ENCODE data around the gene PCDH20.

GRCh38 chr13:61415749-61416148 is at the start of gene PCDH20:
- TF ChIP-seq, protein P1, sequence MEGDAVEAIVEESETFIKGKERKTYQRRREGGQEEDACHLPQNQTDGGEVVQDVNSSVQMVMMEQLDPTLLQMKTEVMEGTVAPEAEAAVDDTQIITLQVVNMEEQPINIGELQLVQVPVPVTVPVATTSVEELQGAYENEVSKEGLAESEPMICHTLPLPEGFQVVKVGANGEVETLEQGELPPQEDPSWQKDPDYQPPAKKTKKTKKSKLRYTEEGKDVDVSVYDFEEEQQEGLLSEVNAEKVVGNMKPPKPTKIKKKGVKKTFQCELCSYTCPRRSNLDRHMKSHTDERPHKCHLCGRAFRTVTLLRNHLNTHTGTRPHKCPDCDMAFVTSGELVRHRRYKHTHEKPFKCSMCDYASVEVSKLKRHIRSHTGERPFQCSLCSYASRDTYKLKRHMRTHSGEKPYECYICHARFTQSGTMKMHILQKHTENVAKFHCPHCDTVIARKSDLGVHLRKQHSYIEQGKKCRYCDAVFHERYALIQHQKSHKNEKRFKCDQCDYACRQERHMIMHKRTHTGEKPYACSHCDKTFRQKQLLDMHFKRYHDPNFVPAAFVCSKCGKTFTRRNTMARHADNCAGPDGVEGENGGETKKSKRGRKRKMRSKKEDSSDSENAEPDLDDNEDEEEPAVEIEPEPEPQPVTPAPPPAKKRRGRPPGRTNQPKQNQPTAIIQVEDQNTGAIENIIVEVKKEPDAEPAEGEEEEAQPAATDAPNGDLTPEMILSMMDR (IDR thresholded peaks at IDR 0.05; ENCODE audit: low read depth, low read length, poor library complexity, severe bottlenecking), result no peak
- no peak for TF ChIP-seq EZH2phosphoT487 (IDR thresholded peaks at IDR 0.05; ENCODE audit: borderline replicate concordance, low read length)

All from DOHH2 (cell line).